ENCODE results near the gene B4GALT5.

Gene B4GALT5

GRCh38 chr20:49603209-49603627 is 110.5 kb downstream of the B4GALT5 start:
- no peak overlapping the region for H3K4me3 ChIP-seq (replicated peaks; ENCODE audit: low read depth, low read length)
- TF ChIP-seq CTCF (IDR thresholded peaks at IDR 0.05; ENCODE audit: low read depth, low read length, missing control alignments), result peak; percentile 37
- no peak for DNase-seq (ENCODE audit: extremely low read depth, low read depth)

- no peak for TF ChIP-seq CTCF (IDR thresholded peaks at IDR 0.05; ENCODE audit: low read depth, low read length, missing control alignments)
- no peak for DNase-seq (ENCODE audit: extremely low read depth, low read depth)
- H3K4me3 ChIP-seq (replicated peaks; ENCODE audit: low read depth, low read length), result no peak overlapping the region
These were observed 111.1 kb downstream of the B4GALT5 start for GRCh38 chr20:49602345-49603208.

GRCh38 chr20:49601153-49601924 is 112.3 kb downstream of the B4GALT5 start:
- H3K4me3 ChIP-seq (replicated peaks; ENCODE audit: low read depth, low read length), result no peak overlapping the region
- DNase-seq (ENCODE audit: extremely low read depth, low read depth), result no peak
- no peak for TF ChIP-seq CTCF (IDR thresholded peaks at IDR 0.05; ENCODE audit: low read depth, low read length, missing control alignments)

- DNase-seq (ENCODE audit: extremely low read depth, low read depth), result no peak
- no peak overlapping the region for H3K4me3 ChIP-seq (replicated peaks; ENCODE audit: low read depth, low read length)
- TF ChIP-seq CTCF (IDR thresholded peaks at IDR 0.05; ENCODE audit: low read depth, low read length, missing control alignments), result no peak
These were observed 113.9 kb downstream of the B4GALT5 start for GRCh38 chr20:49599746-49600113.

- no peak overlapping the region for H3K4me3 ChIP-seq (replicated peaks; ENCODE audit: low read depth, low read length)
- TF ChIP-seq CTCF (IDR thresholded peaks at IDR 0.05; ENCODE audit: low read depth, low read length, missing control alignments), result no peak
- no peak for DNase-seq (ENCODE audit: extremely low read depth, low read depth)
These were observed 115.8 kb downstream of the B4GALT5 start for GRCh38 chr20:49597825-49598395.

GRCh38 chr20:49595811-49596561 is 117.7 kb downstream of the B4GALT5 start:
- H3K4me3 ChIP-seq (replicated peaks; ENCODE audit: low read depth, low read length), result no peak overlapping the region
- no peak for TF ChIP-seq CTCF (IDR thresholded peaks at IDR 0.05; ENCODE audit: low read depth, low read length, missing control alignments)
- DNase-seq (ENCODE audit: extremely low read depth, low read depth), result no peak
